GM21529 (cell line): Measurements from ENCODE around the gene SLC15A3.
"Not testable (repeated sequence)": the region's sequence is repeated elsewhere in the genome, so short reads cannot be mapped to it uniquely, and the experiment has no call there.

Source experiments
- ATAC-seq: cut with Tn5 transposase; IDR thresholded peaks from one replicate; pipeline ENCODE4 v1.9.1; 2021; ENCODE audit not compliant: unreplicated experiment

SLC15A3 gene

GRCh38 chr11:60977224-60977623, 25.2 kb upstream of the SLC15A3 start:
- no peak for ATAC-seq

- ATAC-seq, result no peak
These were observed 22.8 kb upstream of the SLC15A3 start for GRCh38 chr11:60974726-60975125.

GRCh38 chr11:60974316-60974715, 22.3 kb upstream of the SLC15A3 start:
- ATAC-seq, result not testable (repeated sequence)

GRCh38 chr11:60973699-60974098, 21.7 kb upstream of the SLC15A3 start:
- ATAC-seq, result no peak

GRCh38 chr11:60972182-60973030, 20.4 kb upstream of the SLC15A3 start:
- no peak for ATAC-seq

GRCh38 chr11:60971520-60971919, 19.5 kb upstream of the SLC15A3 start, which contains the start of gene CD6:
CD6 (plus strand) TSS chr11:60971680; CDS start chr11:60971866, 186 bp downstream.
- no peak for ATAC-seq

- no peak for ATAC-seq
These were observed 18.9 kb upstream of the SLC15A3 start for GRCh38 chr11:60970890-60971289.

- ATAC-seq, result peak; percentile 57
These were observed 18.4 kb upstream of the SLC15A3 start for GRCh38 chr11:60970369-60970774.

- ATAC-seq, result no peak
These were observed 16.2 kb upstream of the SLC15A3 start for GRCh38 chr11:60968223-60968622.

GRCh38 chr11:60966890-60967289, 14.9 kb upstream of the SLC15A3 start:
- no peak for ATAC-seq

GRCh38 chr11:60964801-60965200, 12.8 kb upstream of the SLC15A3 start:
- no peak for ATAC-seq

GRCh38 chr11:60960405-60960804, 8.4 kb upstream of the SLC15A3 start:
- ATAC-seq, result no peak

- ATAC-seq, result no peak
These were observed 7.5 kb upstream of the SLC15A3 start for GRCh38 chr11:60959431-60959830.

- ATAC-seq, result no peak
These were observed 5.2 kb upstream of the SLC15A3 start for GRCh38 chr11:60957188-60957587.

GRCh38 chr11:60955571-60955970, 3.6 kb upstream of the SLC15A3 start:
- no peak for ATAC-seq

GRCh38 chr11:60954421-60954820, 2.4 kb upstream of the SLC15A3 start:
- no peak for ATAC-seq

- ATAC-seq, result no peak
These were observed 1.8 kb upstream of the SLC15A3 start for GRCh38 chr11:60953781-60954180.

GRCh38 chr11:60952742-60953170, 780 bp upstream of the SLC15A3 start:
- no peak for ATAC-seq

GRCh38 chr11:60951606-60951903, 421 bp downstream of the SLC15A3 start:
- no peak for ATAC-seq

GRCh38 chr11:60950933-60951605, 907 bp downstream of the SLC15A3 start:
- no peak for ATAC-seq

- no peak for ATAC-seq
These were observed 2.0 kb downstream of the SLC15A3 start for GRCh38 chr11:60950024-60950423.

GRCh38 chr11:60948250-60948649, 3.7 kb downstream of the SLC15A3 start:
- ATAC-seq, result no peak
